Right atrium auricular region (tissue), 2 donors: ENCODE measurements around the gene MCC. TPM values are rescaled to one million over a fixed set of nuclear protein-coding genes. Genes with fewer than 3 reads are reported as not detected.

Source experiments
- DNase-seq: peaks from one replicate; pipeline ENCODE4 v3.0.0-alpha.2; 2019; ENCODE audit warnings: low spot score
- H3K27ac ChIP-seq, 2 donors: fragments of 200-600 bp; sonication (generic); 1 replicate in 1 of 2; 2 replicates in 1 of 2; pipeline ENCODE4 v1.5.1; 2016 to 2019
- H3K27me3 ChIP-seq, 2 donors: fragments of 200-600 bp; sonication (generic); one replicate each; pipeline versions ENCODE4 v1.5.1 to v1.6.0; 2017 to 2019
- H3K36me3 ChIP-seq: fragments of 200-600 bp; sonication (generic); one replicate; pipeline ENCODE4 v1.5.1; 2016
- H3K4me1 ChIP-seq, 2 donors: fragments of 200-600 bp; sonication (generic); one replicate each; pipeline versions ENCODE4 v1.5.1 to v1.6.0; 2017 to 2019
- H3K4me3 ChIP-seq, 2 donors: fragments of 200-600 bp; sonication (generic); 1 replicate in 1 of 2; 2 replicates in 1 of 2; pipeline ENCODE4 v1.5.1; 2017 to 2019; ENCODE audit warnings: mild to moderate bottlenecking in 1 of 2, moderate library complexity in 1 of 2
- H3K9me3 ChIP-seq, 2 donors: fragments of 200-600 bp; sonication (generic); one replicate each; pipeline ENCODE4 v1.5.1; 2019
- total RNA-seq, 2 donors: library from RNA; depleted of rRNA; stranded (reverse); fragments of >200 nt; gene quantifications; one replicate each; pipeline ENCODE4 v1.1.0, GENCODE V29; 2016
- TF ChIP-seq, protein P1 (sequence below), 2 donors: fragments of 200-600 bp; sonication (generic); IDR thresholded peaks; one replicate each; pipeline ENCODE4 v1.5.1; 2019; ENCODE audit warnings: antibody characterized with exemption in 2 of 2

Gene MCC
- total RNA-seq, 2 donors from 2014 or later: 28.8 to 31.7 TPM

DNA sequence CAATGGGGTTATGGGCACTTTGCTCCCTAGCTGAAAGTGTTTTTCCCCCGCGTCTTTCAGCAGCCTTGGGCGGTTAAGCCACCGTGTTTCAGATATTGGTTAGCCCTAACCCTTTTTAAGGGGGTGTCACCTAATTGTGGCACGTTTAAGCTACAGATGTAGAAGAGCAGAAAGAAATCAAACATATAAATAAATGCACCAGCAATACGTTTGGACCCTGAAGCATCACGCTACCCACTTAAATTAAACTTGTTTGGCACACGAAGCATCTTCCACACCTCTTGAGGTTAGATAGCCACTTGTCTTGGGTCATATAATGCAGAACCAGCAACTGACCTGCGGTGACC, 26.0 kb upstream of the MCC start:
- TF ChIP-seq, protein P1, sequence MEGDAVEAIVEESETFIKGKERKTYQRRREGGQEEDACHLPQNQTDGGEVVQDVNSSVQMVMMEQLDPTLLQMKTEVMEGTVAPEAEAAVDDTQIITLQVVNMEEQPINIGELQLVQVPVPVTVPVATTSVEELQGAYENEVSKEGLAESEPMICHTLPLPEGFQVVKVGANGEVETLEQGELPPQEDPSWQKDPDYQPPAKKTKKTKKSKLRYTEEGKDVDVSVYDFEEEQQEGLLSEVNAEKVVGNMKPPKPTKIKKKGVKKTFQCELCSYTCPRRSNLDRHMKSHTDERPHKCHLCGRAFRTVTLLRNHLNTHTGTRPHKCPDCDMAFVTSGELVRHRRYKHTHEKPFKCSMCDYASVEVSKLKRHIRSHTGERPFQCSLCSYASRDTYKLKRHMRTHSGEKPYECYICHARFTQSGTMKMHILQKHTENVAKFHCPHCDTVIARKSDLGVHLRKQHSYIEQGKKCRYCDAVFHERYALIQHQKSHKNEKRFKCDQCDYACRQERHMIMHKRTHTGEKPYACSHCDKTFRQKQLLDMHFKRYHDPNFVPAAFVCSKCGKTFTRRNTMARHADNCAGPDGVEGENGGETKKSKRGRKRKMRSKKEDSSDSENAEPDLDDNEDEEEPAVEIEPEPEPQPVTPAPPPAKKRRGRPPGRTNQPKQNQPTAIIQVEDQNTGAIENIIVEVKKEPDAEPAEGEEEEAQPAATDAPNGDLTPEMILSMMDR (IDR thresholded peaks at IDR 0.05): no peak
- Histone ChIP-seq H3K27ac (peak overlapping the region; percentile 96), H3K4me1 (peaks cover 0 to 27% of the 10 kb centered on the region in 2 donors), H3K27me3 (no peaks in the 10 kb centered on the region), H3K4me3 (peak overlapping the region; percentile 74 to 78), H3K9me3 (no peaks in the 10 kb centered on the region), H3K36me3 (no peaks in the 10 kb centered on the region)
- no peak for DNase-seq

DNA sequence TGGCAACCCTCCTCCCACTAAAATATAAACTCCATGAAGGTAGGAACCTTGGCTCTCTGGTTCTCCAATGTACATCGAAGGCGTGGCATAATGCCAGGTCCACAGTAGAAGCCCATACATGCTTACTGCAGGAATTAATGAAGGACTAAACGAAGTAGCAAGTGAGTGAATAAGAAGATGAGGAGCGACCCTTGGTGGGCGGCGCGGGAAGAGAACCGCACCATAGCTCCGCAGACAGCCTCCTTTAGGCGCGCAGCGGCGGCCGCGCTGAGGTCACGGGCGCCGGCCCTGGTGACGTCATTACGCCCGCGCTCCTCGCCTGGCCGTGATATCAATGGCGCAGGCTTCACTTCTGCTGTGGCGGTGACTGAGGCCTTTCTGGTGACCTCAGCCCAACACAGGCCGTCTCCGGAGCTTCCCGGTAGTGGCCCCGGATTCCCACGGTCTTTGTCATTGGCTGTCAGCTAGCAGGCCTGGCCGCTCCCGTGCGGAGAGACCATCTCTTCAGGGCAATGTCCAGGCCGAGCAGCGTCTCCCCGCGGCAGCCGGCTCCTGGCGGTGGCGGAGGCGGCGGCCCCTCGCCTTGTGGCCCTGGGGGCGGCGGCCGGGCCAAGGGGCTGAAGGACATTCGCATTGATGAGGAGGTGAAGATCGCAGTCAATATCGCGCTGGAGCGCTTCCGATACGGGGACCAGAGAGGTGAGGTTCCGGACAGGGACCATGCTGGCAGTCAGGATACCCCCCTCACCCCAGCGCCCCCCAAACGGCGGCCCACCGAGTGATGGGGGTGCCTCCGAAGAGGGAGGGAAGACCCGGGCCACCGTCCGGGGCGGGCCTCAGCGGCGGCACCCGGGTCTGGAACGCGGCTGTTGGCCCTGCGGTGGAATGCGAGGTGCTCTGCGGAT, 25.4 kb upstream of the MCC start, which contains the start of gene YTHDC2:
Gene YTHDC2, plus strand, starts transcription at position 311 of the 905 bp plus-strand sequence. Its CDS starts 202 bp downstream, at position 513.
- DNase-seq: peak; percentile 93
- Histone ChIP-seq H3K4me1 (peaks cover 0 to 27% of the 10 kb centered on the region in 2 donors), H3K36me3 (no peaks in the 10 kb centered on the region), H3K27ac (peak within 1 kb of the TSS; percentile 96), H3K9me3 (no peaks in the 10 kb centered on the region), H3K27me3 (no peaks in the 10 kb centered on the region), H3K4me3 (peak within 1 kb of the TSS; percentile 74 to 78)
- TF ChIP-seq, protein P1 (IDR thresholded peaks at IDR 0.05): peak in 1 of 2 donors; percentile 47

DNA sequence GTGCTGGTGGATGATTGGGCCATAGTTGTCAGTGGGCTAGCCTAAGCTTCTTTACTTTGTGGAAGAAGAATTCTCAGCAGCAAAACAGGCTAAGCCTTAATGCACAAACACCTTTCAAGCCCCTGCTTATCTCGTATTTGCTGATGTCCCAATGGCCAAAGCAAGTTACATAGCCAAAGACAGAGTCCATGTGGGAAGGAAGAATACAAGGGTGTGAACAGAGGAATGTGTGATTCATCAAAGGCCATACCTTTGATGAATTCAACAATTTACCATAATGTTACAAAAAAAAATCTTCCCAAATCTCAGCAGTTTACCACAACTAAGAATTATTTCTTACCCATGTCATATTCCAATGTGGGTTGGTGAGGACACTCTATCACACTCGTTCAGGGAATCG, 24.1 kb upstream of the MCC start:
- Histone ChIP-seq H3K27ac (no peak overlapping the region), H3K4me1 (peaks cover 0 to 27% of the 10 kb centered on the region in 2 donors), H3K27me3 (no peaks in the 10 kb centered on the region), H3K4me3 (no peak overlapping the region), H3K36me3 (no peaks in the 10 kb centered on the region), H3K9me3 (no peaks in the 10 kb centered on the region)
- TF ChIP-seq, protein P1 (IDR thresholded peaks at IDR 0.05): no peak
- no peak for DNase-seq

DNA sequence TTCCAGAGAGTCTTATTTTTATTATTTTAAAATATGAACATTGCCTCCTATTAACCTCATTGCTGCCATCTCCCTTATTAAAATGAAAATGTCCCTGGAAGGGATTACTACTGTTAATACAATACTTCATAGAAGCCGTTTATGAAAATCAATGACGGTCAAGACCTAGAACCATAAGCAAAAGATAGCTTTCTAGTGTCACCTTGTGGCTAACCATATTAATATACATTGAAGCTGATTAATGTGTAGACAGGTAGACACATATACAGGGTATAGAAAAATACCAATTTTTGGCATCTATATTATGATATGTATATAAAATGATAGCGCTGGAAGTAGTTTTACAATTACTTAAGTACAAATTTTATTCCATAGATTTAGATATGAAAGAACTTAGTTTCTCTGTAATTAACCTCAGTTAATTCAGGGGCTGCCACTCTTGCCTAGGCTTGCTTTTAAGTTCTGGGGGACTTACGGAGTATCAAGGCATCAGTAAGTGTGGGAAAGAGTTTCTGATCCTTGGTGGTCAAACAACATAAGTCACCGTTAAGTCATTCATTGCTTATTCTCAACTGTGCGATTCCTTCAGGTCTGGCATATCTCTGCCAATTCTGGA, 22.7 kb upstream of the MCC start:
- no peak overlapping the region for H3K27ac ChIP-seq
- no peaks in the 10 kb centered on the region for H3K36me3 ChIP-seq
- no peak for DNase-seq
- TF ChIP-seq, protein P1 (IDR thresholded peaks at IDR 0.05): peak in 1 of 2 donors; percentile 57
- H3K9me3 ChIP-seq: no peaks in the 10 kb centered on the region
- no peaks in the 10 kb centered on the region for H3K27me3 ChIP-seq
- H3K4me1 ChIP-seq: peaks cover 0 to 18% of the 10 kb centered on the region in 2 donors
- H3K4me3 ChIP-seq: no peak overlapping the region

DNA sequence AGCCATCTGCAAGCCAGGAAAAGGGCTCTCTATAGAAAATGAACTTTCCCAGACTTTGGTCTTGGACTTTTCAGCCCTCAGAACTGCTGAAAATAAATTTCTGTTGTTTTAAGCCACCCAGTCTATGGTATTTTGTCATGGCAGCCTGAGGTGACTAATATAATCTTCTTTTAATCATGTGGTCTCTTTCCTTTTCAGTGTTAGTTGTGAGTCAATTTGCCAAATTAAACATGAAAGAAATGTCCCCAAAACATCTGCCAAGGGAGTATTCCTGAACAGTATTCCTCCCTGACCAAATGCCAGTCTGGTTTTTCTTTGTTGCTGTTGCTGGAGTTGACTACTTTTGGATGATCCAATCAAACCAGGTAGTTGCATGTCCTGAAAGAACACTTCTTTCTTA, 20.5 kb upstream of the MCC start:
- H3K4me1 ChIP-seq: no peaks in the 10 kb centered on the region
- no peak overlapping the region for H3K27ac ChIP-seq
- DNase-seq: no peak
- no peaks in the 10 kb centered on the region for H3K27me3 ChIP-seq
- no peaks in the 10 kb centered on the region for H3K36me3 ChIP-seq
- H3K4me3 ChIP-seq: no peak overlapping the region
- TF ChIP-seq, protein P1 (IDR thresholded peaks at IDR 0.05): no peak
- no peaks in the 10 kb centered on the region for H3K9me3 ChIP-seq
